ENCODE measurements around the gene ZBTB42.
A peak's percentile ranks its signal among the peaks of the same experiment; 100 is the strongest.
"Not testable (repeated sequence)": the region's sequence is repeated elsewhere in the genome, so short reads cannot be mapped to it uniquely, and the experiment has no call there.

Gene ZBTB42

GRCh38 chr14:104797115-104798044, 3.5 kb upstream of the ZBTB42 start:
- DNase-seq: no peak

- no peak for DNase-seq
Observed at GRCh38 chr14:104798300-104799243, 2.3 kb upstream of the ZBTB42 start.

- no peak for DNase-seq
Observed at GRCh38 chr14:104799244-104800014, 1.5 kb upstream of the ZBTB42 start.

- peak; percentile 77 to 82 for DNase-seq
Observed at GRCh38 chr14:104800015-104800770, 708 bp upstream of the ZBTB42 start.

GRCh38 chr14:104801520-104802393, 856 bp downstream of the ZBTB42 start:
- DNase-seq: no peak

- DNase-seq: no peak
Observed at GRCh38 chr14:104802394-104803184, 1.7 kb downstream of the ZBTB42 start.

GRCh38 chr14:104803280-104803911, 2.5 kb downstream of the ZBTB42 start:
- no peak for DNase-seq

GRCh38 chr14:104803912-104804410, 3.1 kb downstream of the ZBTB42 start:
- DNase-seq: no peak

- no peak for DNase-seq
Observed at GRCh38 chr14:104804481-104805325, 3.8 kb downstream of the ZBTB42 start.

- no peak for DNase-seq
Observed at GRCh38 chr14:104805326-104805678, 4.4 kb downstream of the ZBTB42 start.

- DNase-seq: no peak
Observed at GRCh38 chr14:104805941-104806624, 5.2 kb downstream of the ZBTB42 start.

GRCh38 chr14:104806625-104807465, 5.9 kb downstream of the ZBTB42 start:
- DNase-seq: no peak

GRCh38 chr14:104808456-104808855, 7.6 kb downstream of the ZBTB42 start:
- no peak for DNase-seq

- DNase-seq: no peak
Observed at GRCh38 chr14:104810316-104810715, 9.4 kb downstream of the ZBTB42 start.

GRCh38 chr14:104813286-104813685, 12.4 kb downstream of the ZBTB42 start:
- DNase-seq: no peak

GRCh38 chr14:104814701-104815100, 13.8 kb downstream of the ZBTB42 start:
- not testable (repeated sequence) for DNase-seq

GRCh38 chr14:104816616-104816884, 15.6 kb downstream of the ZBTB42 start:
- no peak for DNase-seq
